GM23248 (cell line): ENCODE measurements around the gene KSR2. TPM values are rescaled to one million over a fixed set of nuclear protein-coding genes. Genes with fewer than 3 reads are reported as not detected.

Experiments used
- DNase-seq: peaks from one replicate; pipeline ENCODE4 v3.0.0-alpha.2; 2015
- H2AFZ ChIP-seq: fragments of 200-600 bp; sonication (generic); 2 replicates; pipeline ENCODE4 v1.6.1; 2016; ENCODE audit warnings: antibody characterized with exemption
- H3F3A ChIP-seq: fragments of 200-600 bp; sonication (generic); 2 replicates; pipeline ENCODE4 v1.6.1; 2016; ENCODE audit warnings: mild to moderate bottlenecking, antibody characterized with exemption, mixed run types; ENCODE audit not compliant: insufficient read depth
- H3K27ac ChIP-seq: fragments of 200-600 bp; sonication (generic); 2 replicates; pipeline ENCODE4 v1.5.1; 2016; ENCODE audit warnings: mild to moderate bottlenecking
- H3K27me3 ChIP-seq: fragments of 200-600 bp; sonication (generic); replicated peaks from 2 replicates; pipeline ENCODE4 v1.6.1; 2016; ENCODE audit warnings: mild to moderate bottlenecking; ENCODE audit not compliant: insufficient read depth
- H3K36me3 ChIP-seq: fragments of 200-600 bp; sonication (generic); 2 replicates; pipeline ENCODE4 v1.6.1; 2016; ENCODE audit warnings: low read depth, mild to moderate bottlenecking
- H3K4me1 ChIP-seq: fragments of 200-600 bp; sonication (generic); 2 replicates; pipeline ENCODE4 v1.6.1; 2016; ENCODE audit warnings: mild to moderate bottlenecking; ENCODE audit not compliant: insufficient read depth
- H3K4me2 ChIP-seq: fragments of 200-600 bp; sonication (generic); one replicate; pipeline ENCODE4 v1.6.1; 2016; ENCODE audit warnings: mild to moderate bottlenecking; ENCODE audit not compliant: unreplicated experiment
- H3K4me3 ChIP-seq: fragments of 200-600 bp; sonication (generic); 2 replicates; pipeline ENCODE4 v1.5.1; 2016; ENCODE audit warnings: mild to moderate bottlenecking
- H3K79me2 ChIP-seq: fragments of 200-600 bp; sonication (generic); 2 replicates; pipeline ENCODE4 v1.6.1; 2016; ENCODE audit warnings: mild to moderate bottlenecking; ENCODE audit not compliant: insufficient read depth
- H3K9ac ChIP-seq: fragments of 200-600 bp; sonication (generic); 2 replicates; pipeline ENCODE4 v1.6.1; 2016; ENCODE audit warnings: mild to moderate bottlenecking
- H3K9me2 ChIP-seq: fragments of 200-600 bp; sonication (generic); 2 replicates; pipeline ENCODE4 v1.6.1; 2016; ENCODE audit warnings: mixed run types, mild to moderate bottlenecking, moderate library complexity; ENCODE audit not compliant: insufficient read depth
- H3K9me3 ChIP-seq: fragments of 200-600 bp; sonication (generic); one replicate; pipeline ENCODE4 v1.6.1; 2017; ENCODE audit warnings: low read depth
- H4K20me1 ChIP-seq: fragments of 200-600 bp; sonication (generic); 2 replicates; pipeline ENCODE4 v1.6.0; 2016; ENCODE audit not compliant: insufficient read depth
- EZH2 ChIP-seq: fragments of 200-600 bp; sonication (generic); IDR thresholded peaks from 2 replicates; pipeline ENCODE4 v1.6.1; 2018; ENCODE audit warnings: antibody characterized with exemption, mild to moderate bottlenecking; ENCODE audit not compliant: insufficient read depth, poor library complexity, severe bottlenecking
- EZH2phosphoT487 ChIP-seq: fragments of 200-600 bp; sonication (generic); IDR thresholded peaks from 2 replicates; pipeline ENCODE4 v1.6.1; 2018; ENCODE audit warnings: antibody characterized with exemption, moderate library complexity, mild to moderate bottlenecking, low read depth; ENCODE audit not compliant: insufficient read depth
- WGBS, 2 experiments: methylation state at CpG; one replicate each; pipeline ENCODE4 v1.1.6; 2015 to 2017; ENCODE audit warnings: low lambda C conversion rate in 2 of 2, low coverage in 1 of 2; ENCODE audit errors: missing lambda C conversion rate in 2 of 2; 5-methylcytosine and 5-hydroxymethylcytosine counted together
- in situ Hi-C: fragments of 300-500 bp; cut with MboI; formaldehyde crosslinking; loops from 2 replicates; pipeline ENCODE4 v1.15.0; 2020
- polyA plus RNA-seq: library from polyadenylated mRNA; unstranded; fragments of >200 nt; fragmentation: Nextera tagmentation; extraction: Ambion mirVana; gene quantifications from 2 replicates; pipeline ENCODE4 v1.2.1, GENCODE V29; 2016
- total RNA-seq: library from RNA; depleted of rRNA; stranded (reverse); fragments of >200 nt; shearing (Covaris generic); gene quantifications from 2 replicates; pipeline ENCODE4 v1.2.3, GENCODE V29; 2014

Gene KSR2
- total and polyA plus RNA-seq, 2 experiments from 2014 or later = not detected

DNA sequence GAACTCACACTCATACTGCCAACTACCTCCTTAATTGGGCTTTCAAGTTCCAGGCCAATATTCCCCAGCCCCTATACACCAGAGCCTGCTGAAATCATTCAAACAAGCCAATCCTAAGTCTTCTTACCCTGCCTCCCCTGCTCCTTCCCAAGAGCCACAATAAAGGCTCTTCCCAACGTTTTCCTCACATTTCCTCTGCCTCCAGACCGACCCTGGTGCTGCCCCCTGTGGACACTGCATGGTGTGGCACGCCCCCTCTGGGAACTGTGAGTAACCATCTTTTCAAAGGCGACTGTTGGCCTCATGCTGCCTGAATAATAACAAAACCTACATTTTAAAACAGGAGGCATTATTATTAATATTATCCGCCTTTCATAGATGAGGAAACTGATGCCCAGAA lies 495.8 kb downstream of the KSR2 start:
- Histone ChIP-seq H3K27ac (no peak overlapping the region), H3F3A (no peaks in the 10 kb centered on the region), H4K20me1 (no peaks in the 10 kb centered on the region), H3K27me3 (no peaks in the 10 kb centered on the region), H3K9me2 (no peaks in the 10 kb centered on the region), H3K36me3 (no peaks in the 10 kb centered on the region), H3K4me3 (no peak overlapping the region), H3K4me1 (no peaks in the 10 kb centered on the region), H3K79me2 (no peaks in the 10 kb centered on the region), H2AFZ (no peak overlapping the region), H3K9me3 (no peaks in the 10 kb centered on the region), H3K4me2 (no peak overlapping the region), H3K9ac (no peak overlapping the region)
- in situ Hi-C loops = no loop called here
- 19 to 21% methylated on average over 5 of the region's 5 CpGs for WGBS, 2 experiments
- peak; percentile 22 for DNase-seq
- no peak for TF ChIP-seq EZH2phosphoT487
- no peak for TF ChIP-seq EZH2

DNA sequence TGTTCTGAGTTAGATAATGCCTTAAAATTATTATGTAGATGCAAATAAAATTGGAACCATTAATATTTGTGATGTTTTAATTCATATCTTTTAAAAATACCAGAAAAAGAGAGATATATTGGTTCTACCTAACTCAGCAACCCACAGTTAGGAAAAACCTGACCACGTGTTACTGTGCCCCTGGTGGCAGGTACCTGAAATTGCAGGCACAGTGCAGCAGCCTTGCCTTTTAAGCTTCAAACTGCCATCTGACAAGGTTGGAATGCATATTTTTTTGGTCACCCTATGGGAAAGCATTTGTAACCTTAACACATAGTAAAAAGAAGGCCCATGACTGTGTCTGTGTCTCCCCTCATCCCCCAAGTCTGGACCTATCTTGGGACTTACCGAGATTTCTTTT lies 498.0 kb downstream of the KSR2 start:
- Histone ChIP-seq H3K9ac (no peak overlapping the region), H3K36me3 (no peaks in the 10 kb centered on the region), H3K27ac (no peak overlapping the region), H3K4me2 (no peak overlapping the region), H3K9me2 (no peaks in the 10 kb centered on the region), H3K4me1 (no peaks in the 10 kb centered on the region), H3F3A (no peaks in the 10 kb centered on the region), H3K79me2 (no peaks in the 10 kb centered on the region), H4K20me1 (no peaks in the 10 kb centered on the region), H3K4me3 (no peak overlapping the region), H2AFZ (no peak overlapping the region), H3K9me3 (no peaks in the 10 kb centered on the region), H3K27me3 (no peaks in the 10 kb centered on the region)
- in situ Hi-C loops = no loop called here
- DNase-seq = no peak
- TF ChIP-seq EZH2phosphoT487 = no peak
- 26 to 28% methylated on average over 2 of the region's 2 CpGs for WGBS, 2 experiments

DNA sequence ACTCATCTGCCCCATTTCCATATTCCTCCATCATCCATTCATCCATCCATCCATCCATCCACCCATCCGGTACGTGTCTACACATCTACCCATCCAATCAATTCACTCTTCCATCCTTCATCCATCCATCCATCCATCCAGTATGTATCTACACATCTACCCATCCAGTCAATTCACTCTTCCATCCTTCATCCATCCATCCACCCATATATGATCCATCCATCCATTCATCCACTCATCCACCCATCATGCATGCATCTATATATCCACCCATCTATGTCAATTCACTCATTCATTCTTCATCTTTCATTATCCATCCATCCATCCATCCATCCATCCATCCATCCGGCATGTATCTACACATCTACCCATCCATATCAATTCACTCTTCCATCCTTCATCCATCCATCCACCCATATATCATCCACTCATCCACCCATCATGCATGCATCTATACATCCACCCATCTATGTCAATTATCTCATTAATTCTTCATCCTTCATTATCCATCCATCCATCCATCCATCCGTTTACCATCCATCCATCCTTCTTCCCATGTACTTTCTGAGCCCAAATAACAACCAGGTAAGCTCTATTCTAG lies 498.8 kb downstream of the KSR2 start:
- Histone ChIP-seq H3K27ac (no peak overlapping the region), H2AFZ (no peak overlapping the region), H3K4me1 (no peaks in the 10 kb centered on the region), H3K36me3 (no peaks in the 10 kb centered on the region), H3K9ac (no peak overlapping the region), H3K79me2 (no peaks in the 10 kb centered on the region), H4K20me1 (no peaks in the 10 kb centered on the region), H3F3A (no peaks in the 10 kb centered on the region), H3K4me3 (no peak overlapping the region), H3K27me3 (no peaks in the 10 kb centered on the region), H3K4me2 (no peak overlapping the region), H3K9me2 (no peaks in the 10 kb centered on the region), H3K9me3 (no peaks in the 10 kb centered on the region)
- 31 to 40% methylated on average over 4 of the region's 4 CpGs for WGBS, 2 experiments
- DNase-seq = no peak
- TF ChIP-seq EZH2 = no peak
- in situ Hi-C loops = no loop called here

DNA sequence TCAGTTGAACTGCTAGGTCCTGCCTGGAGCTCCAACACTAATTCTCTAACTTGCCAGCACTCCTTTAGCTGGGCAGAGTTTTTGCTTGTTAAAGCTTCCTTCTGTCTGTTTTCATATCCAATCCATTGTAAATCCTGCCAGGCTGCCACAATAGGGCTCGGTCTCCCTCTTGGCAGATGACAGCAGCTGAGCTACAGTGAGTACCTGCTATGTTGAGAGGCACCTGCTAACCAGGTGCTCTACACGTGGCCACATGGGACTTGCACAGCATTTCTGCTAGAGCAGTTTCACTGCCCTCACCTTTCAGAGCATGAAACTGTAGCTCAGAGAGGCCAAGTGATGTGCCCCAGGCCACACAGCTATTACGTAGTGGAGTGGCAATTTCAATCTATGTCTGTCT lies 500.8 kb downstream of the KSR2 start:
- DNase-seq = no peak
- TF ChIP-seq EZH2 (no peak), EZH2phosphoT487 (no peak)
- Histone ChIP-seq H3K36me3 (no peaks in the 10 kb centered on the region), H3K4me2 (no peak overlapping the region), H4K20me1 (no peaks in the 10 kb centered on the region), H3K4me1 (no peaks in the 10 kb centered on the region), H3K9ac (no peak overlapping the region), H2AFZ (no peak overlapping the region), H3F3A (no peaks in the 10 kb centered on the region), H3K79me2 (no peaks in the 10 kb centered on the region), H3K27me3 (no peaks in the 10 kb centered on the region), H3K9me2 (no peaks in the 10 kb centered on the region), H3K4me3 (no peak overlapping the region), H3K27ac (no peak overlapping the region), H3K9me3 (no peaks in the 10 kb centered on the region)
- 8 to 24% methylated on average over 3 of the region's 3 CpGs for WGBS, 2 experiments
- in situ Hi-C loops = no loop called here

DNA sequence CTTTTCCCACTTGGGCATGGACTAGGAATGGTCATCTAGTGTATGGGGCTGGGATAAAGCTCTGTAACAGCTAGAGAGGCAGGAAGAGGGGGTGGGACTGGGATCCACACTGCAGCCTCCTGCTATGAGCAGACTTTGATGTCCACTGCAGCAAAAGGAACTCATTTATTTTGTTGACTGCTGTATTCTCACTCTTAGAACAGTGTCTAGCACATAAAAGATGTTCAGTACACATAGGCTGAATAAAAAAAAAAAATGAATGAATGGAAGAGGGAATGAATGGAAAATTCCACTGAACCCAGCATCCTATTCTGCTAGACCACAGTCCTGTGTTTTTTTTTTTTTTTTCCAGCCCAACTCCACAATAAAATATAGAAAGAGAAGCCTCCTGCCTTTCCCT lies 501.2 kb downstream of the KSR2 start:
- Histone ChIP-seq H3K4me2 (no peak overlapping the region), H3K27me3 (no peaks in the 10 kb centered on the region), H3K27ac (no peak overlapping the region), H3K79me2 (no peaks in the 10 kb centered on the region), H4K20me1 (no peaks in the 10 kb centered on the region), H3K4me3 (no peak overlapping the region), H3K9me3 (no peaks in the 10 kb centered on the region), H3K9ac (no peak overlapping the region), H2AFZ (no peak overlapping the region), H3K9me2 (no peaks in the 10 kb centered on the region), H3K4me1 (no peaks in the 10 kb centered on the region), H3F3A (no peaks in the 10 kb centered on the region), H3K36me3 (no peaks in the 10 kb centered on the region)
- in situ Hi-C loops = no loop called here
- TF ChIP-seq EZH2phosphoT487 = no peak
- no peak for TF ChIP-seq EZH2
- DNase-seq = no peak
